Fibroblast of the aortic adventitia (primary cell): ENCODE data around the gene ZC3H7A. TPM values are rescaled to one million over a fixed set of nuclear protein-coding genes. Genes with fewer than 3 reads are reported as not detected.
"Not testable (repeated sequence)": the region's sequence is repeated elsewhere in the genome, so short reads cannot be mapped to it uniquely, and the experiment has no call there.

Experiments
- DNase-seq: peaks from one replicate; pipeline ENCODE4 v3.0.0-alpha.2; 2010; ENCODE audit warnings: low read depth
- H3K4me3 ChIP-seq: 2 replicates; pipeline ENCODE4 v1.5.1; 2011; ENCODE audit warnings: low read depth, mild to moderate bottlenecking, control low read depth, low read length, moderate library complexity
- total RNA-seq: library from RNA; depleted of rRNA; stranded (reverse); fragments of >200 nt; gene quantifications from 2 replicates; pipeline ENCODE4 v1.2.3, GENCODE V29; 2012; ENCODE audit warnings: low replicate concordance
- TF ChIP-seq, protein P1 (sequence below): IDR thresholded peaks from 2 replicates; pipeline ENCODE4 v1.5.1; 2011; ENCODE audit warnings: mild to moderate bottlenecking, low read length, control low read depth, inconsistent platforms; ENCODE audit not compliant: insufficient read depth

Gene ZC3H7A
- total RNA-seq, 1 donor = 31.9 TPM

DNA sequence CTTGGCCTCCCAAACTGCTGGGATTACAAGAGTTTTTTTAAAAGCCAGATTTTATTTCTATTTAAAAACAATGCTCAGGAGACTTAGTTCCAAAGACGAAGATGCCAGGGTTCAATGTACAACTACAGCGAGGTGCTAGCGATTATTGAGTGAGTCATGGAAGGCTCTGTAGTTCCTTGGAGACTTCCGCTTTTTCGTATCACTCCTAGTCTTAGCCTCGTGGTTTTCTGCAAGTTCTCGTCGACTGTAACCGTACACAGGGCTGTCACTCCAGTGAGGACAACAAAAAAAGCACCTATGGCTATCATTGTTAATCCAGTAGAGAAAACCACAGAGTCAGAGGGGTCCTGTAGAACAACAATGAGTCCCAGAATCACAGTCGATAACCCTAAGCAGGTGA is 22.7 kb upstream of the ZC3H7A start:
- H3K4me3 ChIP-seq = no peak overlapping the region
- no peak for DNase-seq
- TF ChIP-seq, protein P1, sequence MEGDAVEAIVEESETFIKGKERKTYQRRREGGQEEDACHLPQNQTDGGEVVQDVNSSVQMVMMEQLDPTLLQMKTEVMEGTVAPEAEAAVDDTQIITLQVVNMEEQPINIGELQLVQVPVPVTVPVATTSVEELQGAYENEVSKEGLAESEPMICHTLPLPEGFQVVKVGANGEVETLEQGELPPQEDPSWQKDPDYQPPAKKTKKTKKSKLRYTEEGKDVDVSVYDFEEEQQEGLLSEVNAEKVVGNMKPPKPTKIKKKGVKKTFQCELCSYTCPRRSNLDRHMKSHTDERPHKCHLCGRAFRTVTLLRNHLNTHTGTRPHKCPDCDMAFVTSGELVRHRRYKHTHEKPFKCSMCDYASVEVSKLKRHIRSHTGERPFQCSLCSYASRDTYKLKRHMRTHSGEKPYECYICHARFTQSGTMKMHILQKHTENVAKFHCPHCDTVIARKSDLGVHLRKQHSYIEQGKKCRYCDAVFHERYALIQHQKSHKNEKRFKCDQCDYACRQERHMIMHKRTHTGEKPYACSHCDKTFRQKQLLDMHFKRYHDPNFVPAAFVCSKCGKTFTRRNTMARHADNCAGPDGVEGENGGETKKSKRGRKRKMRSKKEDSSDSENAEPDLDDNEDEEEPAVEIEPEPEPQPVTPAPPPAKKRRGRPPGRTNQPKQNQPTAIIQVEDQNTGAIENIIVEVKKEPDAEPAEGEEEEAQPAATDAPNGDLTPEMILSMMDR = no peak

DNA sequence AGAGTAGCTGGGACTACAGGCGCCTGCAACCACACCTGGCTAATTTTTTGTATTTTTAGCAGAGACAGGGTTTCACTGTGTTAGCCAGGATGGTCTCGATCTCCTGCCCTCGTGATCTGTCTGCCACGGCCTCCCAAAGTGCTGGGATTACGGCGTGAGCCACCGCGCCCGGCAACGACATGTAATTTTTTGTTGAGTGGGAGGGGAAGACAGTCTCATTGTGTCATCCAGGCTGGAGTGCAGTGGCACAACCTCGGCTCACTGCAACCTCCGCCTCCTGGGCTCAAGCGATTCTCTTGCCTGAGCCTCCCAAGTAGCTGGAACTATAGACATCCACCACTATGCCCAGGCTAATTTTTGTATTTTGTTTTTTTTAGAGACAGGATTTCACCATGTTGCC is 21.9 kb upstream of the ZC3H7A start:
- not testable (repeated sequence) for H3K4me3 ChIP-seq, DNase-seq

DNA sequence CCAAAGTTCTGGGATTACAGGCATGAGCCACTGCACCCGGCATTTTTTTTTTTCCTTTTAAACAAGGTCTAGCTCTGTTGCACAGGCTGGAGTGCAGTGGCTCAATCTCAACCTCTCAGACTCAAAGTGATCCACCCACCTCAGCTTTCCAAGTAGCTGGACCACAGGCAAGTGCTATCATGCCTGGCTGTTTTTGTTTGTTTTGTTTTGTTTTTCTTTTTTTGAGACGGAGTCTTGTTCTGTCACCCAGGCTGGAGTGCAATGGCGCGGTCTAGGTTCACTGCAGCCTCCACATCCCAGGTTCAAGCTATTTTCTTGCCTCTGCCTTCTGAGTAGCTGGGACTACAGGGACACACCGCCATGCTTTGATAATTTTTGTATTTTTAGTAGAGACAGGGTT is 19.1 kb upstream of the ZC3H7A start:
- H3K4me3 ChIP-seq = no peak overlapping the region
- TF ChIP-seq, protein P1 = no peak
- no peak for DNase-seq

DNA sequence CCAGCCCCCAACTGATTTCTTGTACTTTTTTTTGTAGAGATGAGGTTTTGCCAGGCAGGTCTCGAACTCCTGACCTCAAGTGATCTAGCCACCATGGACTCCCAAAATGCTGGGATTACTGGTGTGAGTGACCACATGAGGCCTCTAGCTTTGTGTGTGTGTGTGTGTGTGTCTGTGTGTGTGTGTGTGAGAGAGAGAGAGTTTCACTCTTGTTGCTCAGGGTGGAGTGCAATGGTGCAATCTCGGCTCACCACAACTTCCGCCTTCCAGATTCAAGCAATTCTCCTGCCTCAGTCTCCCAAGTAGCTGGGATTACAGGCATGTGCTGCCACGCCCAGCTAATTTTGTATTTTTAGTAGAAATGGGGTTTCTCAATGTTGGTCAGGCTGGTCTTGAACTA is 17.7 kb upstream of the ZC3H7A start:
- DNase-seq, H3K4me3 ChIP-seq: not testable (repeated sequence)

DNA sequence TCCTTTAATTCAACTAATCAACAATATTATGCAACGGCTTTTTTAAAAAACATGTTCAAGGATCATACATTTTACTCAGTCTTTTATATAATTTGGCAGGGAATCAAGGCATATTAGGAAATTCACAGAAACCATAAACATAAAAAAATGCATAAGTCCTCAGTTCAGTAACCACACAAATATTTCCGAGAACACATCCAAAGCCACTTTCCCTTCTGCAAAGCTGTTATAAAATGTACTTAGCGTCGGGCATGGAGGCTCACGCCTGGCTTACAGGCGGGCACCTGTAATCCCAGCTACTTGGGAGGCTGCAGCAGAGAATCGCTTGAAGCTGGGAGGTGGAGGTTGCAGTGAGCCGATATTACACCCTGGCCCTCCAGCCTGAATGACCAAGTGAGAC is 9.7 kb upstream of the ZC3H7A start:
- no peak for DNase-seq
- no peak overlapping the region for H3K4me3 ChIP-seq
- TF ChIP-seq, protein P1 = no peak

DNA sequence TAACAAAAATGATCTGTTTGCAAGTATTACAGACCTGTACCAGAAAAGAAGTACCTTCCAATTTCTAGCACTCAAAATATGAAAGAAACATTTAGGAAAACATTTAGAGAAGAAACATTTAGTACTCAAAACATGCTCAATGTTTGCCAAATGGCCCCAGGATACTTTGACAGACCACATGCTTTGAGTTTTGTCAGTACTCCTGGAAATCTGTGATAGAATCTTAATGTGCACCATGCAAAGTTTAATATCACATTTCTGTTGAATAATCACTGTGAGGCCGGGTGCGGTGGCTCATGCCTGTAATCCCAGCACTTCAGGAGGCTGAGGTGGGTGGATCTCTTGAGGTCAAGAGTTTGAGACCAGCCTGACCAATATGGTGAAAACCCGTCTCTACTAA is 8.5 kb upstream of the ZC3H7A start:
- H3K4me3 ChIP-seq = no peak overlapping the region
- DNase-seq = no peak
- TF ChIP-seq, protein P1 = no peak

DNA sequence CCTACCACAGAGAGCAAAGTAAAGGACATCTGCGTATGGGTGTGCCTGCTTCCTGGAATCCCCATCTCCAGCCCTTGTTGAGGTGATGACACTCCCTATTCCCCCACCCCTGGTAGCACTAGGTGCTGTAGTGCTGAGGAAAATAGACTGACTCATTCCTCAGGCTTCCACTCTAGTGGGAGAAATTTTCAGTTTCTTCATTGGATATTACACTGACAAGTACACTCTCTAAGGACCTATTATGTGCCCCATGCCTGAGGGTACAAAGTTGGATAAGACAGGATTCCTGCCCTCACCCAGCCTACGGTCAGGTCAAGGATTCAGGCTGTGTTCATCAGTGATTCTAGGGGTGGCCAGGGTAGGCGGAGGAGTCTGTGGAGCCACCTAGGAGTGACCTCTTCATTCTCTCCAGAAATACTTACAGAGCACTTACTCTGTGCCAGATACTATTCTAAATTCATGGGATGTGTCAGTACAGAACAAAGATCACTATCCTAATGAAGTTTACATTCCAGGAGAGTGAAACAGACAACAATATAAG is 4.5 kb upstream of the ZC3H7A start:
- no peak for DNase-seq
- TF ChIP-seq, protein P1 = no peak
- no peak overlapping the region for H3K4me3 ChIP-seq

DNA sequence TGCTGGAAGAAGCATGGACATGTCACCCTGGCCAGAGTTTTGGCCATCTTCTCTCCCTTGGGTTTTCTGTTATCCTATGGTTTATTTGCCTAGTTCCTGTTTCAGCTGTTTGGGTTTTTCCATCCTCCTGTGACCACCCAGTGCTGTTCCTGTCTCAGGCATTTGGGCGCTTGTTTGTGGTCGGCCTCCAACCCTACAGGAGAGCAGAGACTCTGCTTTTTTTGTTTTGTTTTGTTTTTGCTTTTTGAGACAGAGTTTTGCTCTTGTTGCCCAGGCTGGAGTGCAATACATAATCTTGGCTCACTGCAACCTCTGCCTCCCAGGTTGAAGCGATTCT is 3.3 kb upstream of the ZC3H7A start:
- TF ChIP-seq, protein P1 = no peak
- no peak overlapping the region for H3K4me3 ChIP-seq

More for the DNA sequence above, 3.3 kb upstream of the ZC3H7A start:
- no peak for DNase-seq
